NT2/D1 (cell line): ENCODE measurements around the gene DSG2.

Source experiments
- DNase-seq: peaks from one replicate; pipeline ENCODE4 v3.0.0-alpha.2; 2011; ENCODE audit warnings: low read depth, low spot score
- H3K27me3 ChIP-seq: 2 replicates; pipeline ENCODE4 v1.6.0; 2011; ENCODE audit warnings: mild to moderate bottlenecking; ENCODE audit not compliant: insufficient read length, insufficient read depth
- H3K36me3 ChIP-seq: 2 replicates; pipeline ENCODE4 v1.6.1; 2011; ENCODE audit warnings: mild to moderate bottlenecking, low read length, mixed read lengths; ENCODE audit not compliant: insufficient read depth, insufficient read length
- H3K4me1 ChIP-seq: 2 replicates; pipeline ENCODE4 v1.5.1; 2011; ENCODE audit not compliant: insufficient read depth, insufficient read length
- H3K4me3 ChIP-seq: 2 replicates; pipeline ENCODE4 v1.5.1; 2011; ENCODE audit warnings: low read depth; ENCODE audit not compliant: insufficient read length
- H3K9ac ChIP-seq: 2 replicates; pipeline ENCODE4 v1.6.0; 2011; ENCODE audit warnings: low read depth; ENCODE audit not compliant: insufficient read length
- H3K9me3 ChIP-seq: 2 replicates; pipeline ENCODE4 v1.5.1; 2011; ENCODE audit warnings: mild to moderate bottlenecking, low read length; ENCODE audit not compliant: insufficient read depth
- SUZ12 ChIP-seq: IDR thresholded peaks from 2 replicates; pipeline ENCODE4 v1.6.1; 2011; ENCODE audit not compliant: insufficient read length, insufficient read depth; ENCODE audit errors: extremely low read depth
- YY1 ChIP-seq: IDR thresholded peaks from 2 replicates; pipeline ENCODE4 v1.6.1; 2011; ENCODE audit not compliant: insufficient read length, insufficient read depth
- ZNF274 ChIP-seq: IDR thresholded peaks from 2 replicates; pipeline ENCODE4 v1.6.1; 2011; ENCODE audit warnings: mild to moderate bottlenecking, low read depth, low read length

DSG2 gene

DNA sequence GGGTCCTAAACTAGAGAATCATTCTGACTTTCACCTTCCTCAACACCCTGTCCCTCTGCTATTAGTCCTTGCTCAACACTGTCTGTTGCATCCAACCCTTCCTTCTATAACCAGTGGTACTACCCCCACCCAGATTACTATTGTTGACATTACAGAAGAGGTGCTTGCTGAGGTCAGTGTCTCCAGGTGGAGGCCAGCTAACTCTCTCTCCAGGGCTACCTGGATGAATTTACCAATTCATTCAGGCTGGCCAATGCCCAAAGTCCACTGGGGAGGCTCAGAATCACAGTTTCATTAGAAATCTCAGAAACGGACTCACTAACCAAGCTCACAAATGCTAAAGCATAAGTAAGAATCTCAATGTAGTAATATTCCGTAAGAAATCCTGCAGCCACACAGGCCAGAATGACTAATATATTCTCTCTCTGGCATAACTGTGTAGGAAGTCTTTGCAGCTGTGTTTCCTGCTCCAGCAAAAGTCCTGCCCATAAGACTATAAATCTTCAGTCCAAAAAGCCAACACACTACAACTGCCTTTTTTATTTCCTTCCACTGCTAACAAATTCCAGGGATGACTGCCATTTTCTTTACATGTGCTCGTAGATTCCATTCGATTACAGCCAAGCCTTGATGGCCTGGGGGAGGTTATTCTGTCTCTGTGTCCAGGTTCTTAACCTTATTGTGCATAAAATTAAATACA lies 83.7 kb downstream of the DSG2 start:
- H3K36me3 ChIP-seq, result no peaks in the 10 kb centered on the region
- TF ChIP-seq YY1, result no peak
- TF ChIP-seq ZNF274, result no peak
- TF ChIP-seq SUZ12, result no peak
- no peak overlapping the region for H3K4me3 ChIP-seq
- no peaks in the 10 kb centered on the region for H3K9me3 ChIP-seq
- H3K9ac ChIP-seq, result no peak overlapping the region
- H3K27me3 ChIP-seq, result no peaks in the 10 kb centered on the region
- H3K4me1 ChIP-seq, result no peaks in the 10 kb centered on the region
- no peak for DNase-seq

DNA sequence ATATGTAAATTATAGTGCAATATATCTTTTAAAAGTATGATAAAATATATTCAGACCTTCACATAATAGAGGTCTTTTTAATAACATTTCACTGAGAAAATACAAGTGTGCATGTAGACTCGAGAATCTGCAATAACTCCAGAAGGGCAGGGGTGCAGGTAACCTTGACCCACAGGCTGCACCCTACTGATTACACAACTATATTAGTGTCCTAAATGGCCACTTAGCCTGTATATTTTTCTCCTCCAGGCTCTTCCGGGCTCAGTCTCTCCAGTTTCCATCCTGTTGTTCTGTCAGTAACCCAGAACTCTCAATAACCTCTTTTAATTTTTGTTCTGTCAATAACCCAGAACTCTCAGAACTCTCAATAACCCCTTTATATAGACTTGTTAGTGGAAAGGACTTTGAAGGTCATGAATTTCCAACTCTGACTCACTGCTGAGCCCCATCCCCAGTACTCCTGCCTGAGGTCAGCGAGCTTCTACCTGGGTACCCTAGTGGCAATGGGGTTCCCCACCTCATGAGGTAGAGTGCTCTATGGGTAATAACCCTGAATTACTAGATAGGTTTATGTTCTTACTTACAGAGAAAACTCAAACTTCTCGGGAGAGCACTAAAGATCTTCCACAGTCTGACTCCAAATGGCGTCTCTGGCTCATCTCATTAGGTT lies 85.3 kb downstream of the DSG2 start:
- H3K4me3 ChIP-seq, result no peak overlapping the region
- H3K36me3 ChIP-seq, result no peaks in the 10 kb centered on the region
- H3K4me1 ChIP-seq, result no peaks in the 10 kb centered on the region
- DNase-seq, result no peak
- TF ChIP-seq SUZ12, result no peak
- H3K9me3 ChIP-seq, result no peaks in the 10 kb centered on the region
- H3K27me3 ChIP-seq, result no peaks in the 10 kb centered on the region
- no peak overlapping the region for H3K9ac ChIP-seq

GRCh38 chr18:31585991-31586390 lies 88.0 kb downstream of the DSG2 start:
- no peak overlapping the region for H3K4me3 ChIP-seq
- no peak for DNase-seq
- H3K9me3 ChIP-seq, result no peaks in the 10 kb centered on the region
- no peak overlapping the region for H3K9ac ChIP-seq
- no peaks in the 10 kb centered on the region for H3K27me3 ChIP-seq
- no peaks in the 10 kb centered on the region for H3K36me3 ChIP-seq
- TF ChIP-seq YY1, result no peak
- no peak for TF ChIP-seq ZNF274
- TF ChIP-seq SUZ12, result no peak
- H3K4me1 ChIP-seq, result no peaks in the 10 kb centered on the region

- Histone ChIP-seq H3K27me3 (no peaks in the 10 kb centered on the region), H3K9ac (no peak overlapping the region), H3K36me3 (no peaks in the 10 kb centered on the region), H3K9me3 (no peaks in the 10 kb centered on the region), H3K4me1 (no peaks in the 10 kb centered on the region), H3K4me3 (no peak overlapping the region)
- no peak for DNase-seq
- TF ChIP-seq ZNF274 (no peak), YY1 (no peak), SUZ12 (no peak)
Measured at GRCh38 chr18:31586616-31587015, 88.6 kb downstream of the DSG2 start.

- no peak overlapping the region for H3K4me3 ChIP-seq
- H3K9ac ChIP-seq, result no peak overlapping the region
- TF ChIP-seq ZNF274, result no peak
- TF ChIP-seq YY1, result no peak
- no peak for TF ChIP-seq SUZ12
- no peaks in the 10 kb centered on the region for H3K9me3 ChIP-seq
- no peaks in the 10 kb centered on the region for H3K36me3 ChIP-seq
- H3K4me1 ChIP-seq, result no peaks in the 10 kb centered on the region
- H3K27me3 ChIP-seq, result no peaks in the 10 kb centered on the region
- no peak for DNase-seq
Measured at GRCh38 chr18:31587529-31587928, 89.6 kb downstream of the DSG2 start.

- Histone ChIP-seq H3K4me3 (no peak overlapping the region), H3K27me3 (no peaks in the 10 kb centered on the region), H3K36me3 (no peaks in the 10 kb centered on the region), H3K9me3 (no peaks in the 10 kb centered on the region), H3K4me1 (no peaks in the 10 kb centered on the region), H3K9ac (no peak overlapping the region)
- TF ChIP-seq ZNF274, result no peak
- TF ChIP-seq YY1, result no peak
- TF ChIP-seq SUZ12, result no peak
- no peak for DNase-seq
Measured at GRCh38 chr18:31590570-31590969, 92.6 kb downstream of the DSG2 start.

DNA sequence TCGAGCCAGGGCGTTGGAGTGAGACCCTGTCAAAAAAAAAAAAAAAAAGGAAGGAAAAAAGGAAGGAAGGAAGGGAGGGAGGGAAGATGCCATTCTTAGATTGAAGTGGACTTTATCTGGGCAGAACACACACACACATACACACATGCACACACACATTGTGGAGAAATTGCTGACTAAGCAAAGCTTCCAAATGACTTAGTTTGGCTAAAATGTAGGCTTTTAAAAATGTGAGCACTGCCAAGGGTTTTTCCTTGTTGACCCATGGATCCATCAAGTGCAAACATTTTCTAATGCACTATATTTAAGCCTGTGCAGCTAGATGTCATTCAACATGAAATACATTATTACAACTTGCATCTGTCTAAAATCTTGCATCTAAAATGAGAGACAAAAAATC lies 93.1 kb downstream of the DSG2 start:
- no peaks in the 10 kb centered on the region for H3K9me3 ChIP-seq
- H3K9ac ChIP-seq, result no peak overlapping the region
- H3K4me1 ChIP-seq, result no peaks in the 10 kb centered on the region
- DNase-seq, result no peak
- H3K36me3 ChIP-seq, result no peaks in the 10 kb centered on the region
- TF ChIP-seq SUZ12 (no peak), ZNF274 (no peak), YY1 (no peak)
- no peaks in the 10 kb centered on the region for H3K27me3 ChIP-seq
- H3K4me3 ChIP-seq, result no peak overlapping the region
